HepG2 (cell line): ENCODE results near the gene IFNG.

Experiments used
- EZH2 ChIP-seq: conservative IDR thresholded peaks from 2 replicates; pipeline ENCODE4 v1.6.1; 2012; ENCODE audit warnings: mild to moderate bottlenecking, low read depth, low read length, moderate library complexity
- JUNB ChIP-seq: sonication (generic); formaldehyde crosslinking; IDR thresholded peaks from 2 replicates; pipeline ENCODE4 v1.8.0; 2022; ENCODE audit warnings: missing genetic modification reagents, mild to moderate bottlenecking, borderline replicate concordance
- POLR2A ChIP-seq, 2 experiments: IDR thresholded peaks; 2 replicates each; pipeline ENCODE4 v1.6.1; 2011; ENCODE audit warnings: low read depth in 2 of 2, low read length in 2 of 2, mild to moderate bottlenecking in 1 of 2, moderate library complexity in 1 of 2; ENCODE audit not compliant: insufficient read depth in 1 of 2
- POLR2AphosphoS5 ChIP-seq: IDR thresholded peaks from 2 replicates; pipeline ENCODE4 v1.6.1; 2012; ENCODE audit warnings: low read depth, low read length
- RNF2 ChIP-seq: fragments of 450-650 bp; conservative IDR thresholded peaks from 2 replicates; pipeline ENCODE4 v1.6.1; 2016; ENCODE audit warnings: low read depth
- TF ChIP-seq, protein P1 (sequence below): sonication (generic); formaldehyde crosslinking; IDR thresholded peaks from 2 replicates; pipeline ENCODE4 v1.8.1; 2023; ENCODE audit warnings: missing genetic modification reagents, mild to moderate bottlenecking, borderline replicate concordance
- TF ChIP-seq, protein P2 (sequence below): IDR thresholded peaks from 2 replicates; pipeline ENCODE4 v1.6.1; 2016; ENCODE audit warnings: low read depth, missing genetic modification reagents, missing compliant biosample characterization

DNA sequence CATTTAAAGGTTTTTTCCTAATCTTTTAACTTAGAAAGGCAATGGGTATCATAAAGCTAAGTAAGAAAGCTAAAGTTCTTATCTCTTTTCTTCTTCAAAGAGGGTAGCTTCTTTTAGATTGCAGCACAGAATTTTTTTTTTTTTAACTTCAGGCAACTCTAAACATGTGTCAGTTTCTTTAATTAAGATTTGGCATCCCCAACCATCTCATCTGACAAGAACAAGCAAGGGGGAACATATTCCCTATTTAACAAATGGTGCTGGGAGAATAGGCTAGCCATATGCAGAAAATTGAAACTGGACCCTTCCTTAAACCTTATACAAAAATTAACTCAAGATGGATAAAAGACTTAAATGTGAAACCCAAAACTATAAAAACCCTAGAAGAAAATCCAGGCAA is 14.3 kb upstream of the IFNG start:
- no peak for TF ChIP-seq POLR2AphosphoS5
- no peak for TF ChIP-seq RNF2
- no peak for TF ChIP-seq EZH2
- no peak for TF ChIP-seq POLR2A (IDR thresholded peaks at IDR 0.05; ENCODE audit: insufficient read depth in 1 of 2, low read depth in 2 of 2, low read length in 2 of 2)
- TF ChIP-seq, protein P1, sequence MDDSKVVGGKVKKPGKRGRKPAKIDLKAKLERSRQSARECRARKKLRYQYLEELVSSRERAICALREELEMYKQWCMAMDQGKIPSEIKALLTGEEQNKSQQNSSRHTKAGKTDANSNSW (CRISPR knock-in tag), result no peak
- TF ChIP-seq, protein P2, sequence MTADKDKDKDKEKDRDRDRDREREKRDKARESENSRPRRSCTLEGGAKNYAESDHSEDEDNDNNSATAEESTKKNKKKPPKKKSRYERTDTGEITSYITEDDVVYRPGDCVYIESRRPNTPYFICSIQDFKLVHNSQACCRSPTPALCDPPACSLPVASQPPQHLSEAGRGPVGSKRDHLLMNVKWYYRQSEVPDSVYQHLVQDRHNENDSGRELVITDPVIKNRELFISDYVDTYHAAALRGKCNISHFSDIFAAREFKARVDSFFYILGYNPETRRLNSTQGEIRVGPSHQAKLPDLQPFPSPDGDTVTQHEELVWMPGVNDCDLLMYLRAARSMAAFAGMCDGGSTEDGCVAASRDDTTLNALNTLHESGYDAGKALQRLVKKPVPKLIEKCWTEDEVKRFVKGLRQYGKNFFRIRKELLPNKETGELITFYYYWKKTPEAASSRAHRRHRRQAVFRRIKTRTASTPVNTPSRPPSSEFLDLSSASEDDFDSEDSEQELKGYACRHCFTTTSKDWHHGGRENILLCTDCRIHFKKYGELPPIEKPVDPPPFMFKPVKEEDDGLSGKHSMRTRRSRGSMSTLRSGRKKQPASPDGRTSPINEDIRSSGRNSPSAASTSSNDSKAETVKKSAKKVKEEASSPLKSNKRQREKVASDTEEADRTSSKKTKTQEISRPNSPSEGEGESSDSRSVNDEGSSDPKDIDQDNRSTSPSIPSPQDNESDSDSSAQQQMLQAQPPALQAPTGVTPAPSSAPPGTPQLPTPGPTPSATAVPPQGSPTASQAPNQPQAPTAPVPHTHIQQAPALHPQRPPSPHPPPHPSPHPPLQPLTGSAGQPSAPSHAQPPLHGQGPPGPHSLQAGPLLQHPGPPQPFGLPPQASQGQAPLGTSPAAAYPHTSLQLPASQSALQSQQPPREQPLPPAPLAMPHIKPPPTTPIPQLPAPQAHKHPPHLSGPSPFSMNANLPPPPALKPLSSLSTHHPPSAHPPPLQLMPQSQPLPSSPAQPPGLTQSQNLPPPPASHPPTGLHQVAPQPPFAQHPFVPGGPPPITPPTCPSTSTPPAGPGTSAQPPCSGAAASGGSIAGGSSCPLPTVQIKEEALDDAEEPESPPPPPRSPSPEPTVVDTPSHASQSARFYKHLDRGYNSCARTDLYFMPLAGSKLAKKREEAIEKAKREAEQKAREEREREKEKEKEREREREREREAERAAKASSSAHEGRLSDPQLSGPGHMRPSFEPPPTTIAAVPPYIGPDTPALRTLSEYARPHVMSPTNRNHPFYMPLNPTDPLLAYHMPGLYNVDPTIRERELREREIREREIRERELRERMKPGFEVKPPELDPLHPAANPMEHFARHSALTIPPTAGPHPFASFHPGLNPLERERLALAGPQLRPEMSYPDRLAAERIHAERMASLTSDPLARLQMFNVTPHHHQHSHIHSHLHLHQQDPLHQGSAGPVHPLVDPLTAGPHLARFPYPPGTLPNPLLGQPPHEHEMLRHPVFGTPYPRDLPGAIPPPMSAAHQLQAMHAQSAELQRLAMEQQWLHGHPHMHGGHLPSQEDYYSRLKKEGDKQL (CRISPR knock-in tag), result no peak
- no peak for TF ChIP-seq JUNB (CRISPR knock-in tag)
